ES-I3 (cell line): Measurements from ENCODE around the gene CDC73.

Experiments used
- H3K36me3 ChIP-seq: 2 replicates; pipeline ENCODE4 v1.6.1; 2013; ENCODE audit warnings: mild to moderate bottlenecking, low read length, control low read depth, moderate library complexity; ENCODE audit not compliant: insufficient read depth
- H3K4me1 ChIP-seq: 2 replicates; pipeline ENCODE4 v1.6.1; 2013; ENCODE audit warnings: mild to moderate bottlenecking, control low read depth, low read length; ENCODE audit not compliant: insufficient read depth
- H3K9ac ChIP-seq: 2 replicates; pipeline ENCODE4 v1.6.1; 2013; ENCODE audit warnings: low read depth, mild to moderate bottlenecking, low read length, moderate library complexity
- H3K9me3 ChIP-seq: 2 replicates; pipeline ENCODE4 v1.6.1; 2013; ENCODE audit warnings: mild to moderate bottlenecking, low read length, moderate library complexity; ENCODE audit not compliant: control insufficient read depth, insufficient read depth

CDC73 gene

GRCh38 chr1:193123751-193124150, 1.9 kb downstream of the CDC73 start:
- Histone ChIP-seq H3K4me1 (no peaks in the 10 kb centered on the region), H3K9me3 (no peaks in the 10 kb centered on the region), H3K36me3 (0 out of 2 replicates have a peak, but pooled peaks cover 2% of the 10 kb centered on the region), H3K9ac (no peak overlapping the region)

- Histone ChIP-seq H3K4me1 (no peaks in the 10 kb centered on the region), H3K9me3 (no peaks in the 10 kb centered on the region), H3K9ac (no peak overlapping the region), H3K36me3 (0 out of 2 replicates have a peak, but pooled peaks cover 6% of the 10 kb centered on the region)
These were observed 3.5 kb downstream of the CDC73 start for GRCh38 chr1:193125369-193125768.

GRCh38 chr1:193131266-193131860, 9.5 kb downstream of the CDC73 start:
- peaks cover 9% of the 10 kb centered on the region; the same call in 1 of the 2 replicates for H3K36me3 ChIP-seq
- no peaks in the 10 kb centered on the region for H3K4me1 ChIP-seq
- H3K9me3 ChIP-seq: no peaks in the 10 kb centered on the region
- H3K9ac ChIP-seq: no peak overlapping the region

- no peaks in the 10 kb centered on the region for H3K9me3 ChIP-seq
- H3K36me3 ChIP-seq: peaks cover 3% of the 10 kb centered on the region
- no peaks in the 10 kb centered on the region; the same call in 1 of the 2 replicates for H3K4me1 ChIP-seq
- H3K9ac ChIP-seq: no peak overlapping the region
These were observed 18.4 kb downstream of the CDC73 start for GRCh38 chr1:193140254-193140653.

GRCh38 chr1:193141804-193142203, 20.0 kb downstream of the CDC73 start:
- Histone ChIP-seq H3K9me3 (no peaks in the 10 kb centered on the region), H3K4me1 (no peaks in the 10 kb centered on the region; the same call in 1 of the 2 replicates), H3K36me3 (peaks cover 3% of the 10 kb centered on the region), H3K9ac (no peak overlapping the region)

GRCh38 chr1:193142409-193142808, 20.6 kb downstream of the CDC73 start:
- Histone ChIP-seq H3K9ac (no peak overlapping the region), H3K36me3 (peaks cover 3% of the 10 kb centered on the region), H3K9me3 (no peaks in the 10 kb centered on the region), H3K4me1 (no peaks in the 10 kb centered on the region; the same call in 1 of the 2 replicates)

- no peaks in the 10 kb centered on the region for H3K9me3 ChIP-seq
- no peaks in the 10 kb centered on the region; the same call in 1 of the 2 replicates for H3K4me1 ChIP-seq
- no peak overlapping the region for H3K9ac ChIP-seq
- peaks cover 3% of the 10 kb centered on the region for H3K36me3 ChIP-seq
These were observed 21.5 kb downstream of the CDC73 start for GRCh38 chr1:193143285-193143684.

- no peaks in the 10 kb centered on the region for H3K9me3 ChIP-seq
- H3K36me3 ChIP-seq: peaks cover 3% of the 10 kb centered on the region
- no peaks in the 10 kb centered on the region; the same call in 1 of the 2 replicates for H3K4me1 ChIP-seq
- H3K9ac ChIP-seq: no peak overlapping the region
These were observed 22.6 kb downstream of the CDC73 start for GRCh38 chr1:193144361-193144938.

- Histone ChIP-seq H3K9ac (no peak overlapping the region), H3K36me3 (peaks cover 3% of the 10 kb centered on the region), H3K4me1 (no peaks in the 10 kb centered on the region; the same call in 1 of the 2 replicates), H3K9me3 (no peaks in the 10 kb centered on the region)
These were observed 23.2 kb downstream of the CDC73 start for GRCh38 chr1:193144999-193145398.

GRCh38 chr1:193156117-193156821, 34.4 kb downstream of the CDC73 start:
- H3K9ac ChIP-seq: no peak overlapping the region
- no peaks in the 10 kb centered on the region for H3K4me1 ChIP-seq
- H3K36me3 ChIP-seq: no peaks in the 10 kb centered on the region
- no peaks in the 10 kb centered on the region for H3K9me3 ChIP-seq

- Histone ChIP-seq H3K4me1 (no peaks in the 10 kb centered on the region), H3K9ac (no peak overlapping the region), H3K9me3 (no peaks in the 10 kb centered on the region), H3K36me3 (no peaks in the 10 kb centered on the region)
These were observed 35.0 kb downstream of the CDC73 start for GRCh38 chr1:193156822-193157142.

- H3K9me3 ChIP-seq: no peaks in the 10 kb centered on the region
- H3K4me1 ChIP-seq: no peaks in the 10 kb centered on the region
- no peak overlapping the region for H3K9ac ChIP-seq
- no peaks in the 10 kb centered on the region for H3K36me3 ChIP-seq
These were observed 35.5 kb downstream of the CDC73 start for GRCh38 chr1:193157360-193157759.

- Histone ChIP-seq H3K36me3 (no peaks in the 10 kb centered on the region), H3K9me3 (no peaks in the 10 kb centered on the region), H3K9ac (no peak overlapping the region), H3K4me1 (no peaks in the 10 kb centered on the region)
These were observed 54.3 kb downstream of the CDC73 start for GRCh38 chr1:193176113-193176512.

- Histone ChIP-seq H3K36me3 (no peaks in the 10 kb centered on the region), H3K9me3 (no peaks in the 10 kb centered on the region), H3K9ac (no peak overlapping the region), H3K4me1 (no peaks in the 10 kb centered on the region)
These were observed 55.0 kb downstream of the CDC73 start for GRCh38 chr1:193176788-193177187.

GRCh38 chr1:193179094-193179493, 57.3 kb downstream of the CDC73 start:
- no peaks in the 10 kb centered on the region for H3K36me3 ChIP-seq
- no peaks in the 10 kb centered on the region for H3K9me3 ChIP-seq
- H3K4me1 ChIP-seq: no peaks in the 10 kb centered on the region
- H3K9ac ChIP-seq: no peak overlapping the region
